ENCODE measurements around the gene NFKBIE. TPM values are rescaled to one million over a fixed set of nuclear protein-coding genes. Genes with fewer than 3 reads are reported as not detected.

Gene NFKBIE
- total and polyA plus RNA-seq, 2 of the 13 experiments (the other 11 are each of a cell fraction or from before 2014, with no cell fraction given): 6.7 to 14.5 TPM

GRCh38 chr6:44250067-44250717 lies 15.2 kb downstream of the NFKBIE start:
- no peak for DNase-seq (ENCODE audit: low spot score)
- Histone ChIP-seq H3K79me2 (ENCODE audit: insufficient read depth, low read length) (peaks cover 58% of the 10 kb centered on the region), H4K20me1 (ENCODE audit: insufficient read depth, low read length) (peaks cover 82% of the 10 kb centered on the region), H3K27ac (ENCODE audit: extremely low read length, insufficient read depth, low read length) (no peak overlapping the region), H3K4me3 (replicated peaks in 1 of 3; ENCODE audit: insufficient read depth in 1 of 3, low read depth in 2 of 3, low read length in 3 of 3) (no peak overlapping the region; a peak in 1 of 6 replicates), H3K4me2 (ENCODE audit: low read depth, low read length) (peak overlapping the region; percentile 85), H3K9ac (ENCODE audit: insufficient read depth, low read depth, low read length) (no peak overlapping the region), H3K9me3 (ENCODE audit: low read length) (no peaks in the 10 kb centered on the region), H3K36me3 (replicated peaks in 1 of 2; ENCODE audit: control insufficient read depth in 1 of 2, insufficient read depth in 2 of 2, low read length in 2 of 2) (peaks cover 43 to 69% of the 10 kb centered on the region in 2 experiments), H3K27me3 (ENCODE audit: control insufficient read depth in 1 of 2, insufficient read depth in 2 of 2, low read length in 2 of 2) (no peaks in the 10 kb centered on the region; a peak in 1 of 5 replicates), H3K4me1 (ENCODE audit: insufficient read depth, low read length) (peaks cover 70% of the 10 kb centered on the region), H2AFZ (ENCODE audit: low read length) (no peak overlapping the region)
- no peak for ATAC-seq
- WGBS (ENCODE audit: low lambda C conversion rate): 90% methylated on average over 6 of the region's 6 CpGs
- CTCF ChIA-PET (ENCODE audit: low intra/inter-chr PET ratio, low total read pairs): no interaction called here
- in situ Hi-C loops (cut with HindIII; ENCODE audit: extremely low pct_ligation_motif_present, low pct_unique_long_range_greater_than_20kb) (no loop called here), intact Hi-C loops (cut with micrococcal nuclease; ENCODE audit: unreplicated experiment) (loop anchor here (5.0 kb wide), 1 partner anchor 153 kb away; no protein-coding TSS in a partner anchor)
- TF ChIP-seq CREB1 (IDR thresholded peaks at IDR 0.05) (peak; percentile 55; the same call in 1 of the 2 replicates), CREB1 (CRISPR knock-in tag; IDR thresholded peaks at IDR 0.05) (0 out of 2 replicates have a peak, but pooled peaks have one; percentile 15), ZNF337 (CRISPR knock-in tag; IDR thresholded peaks at IDR 0.05; ENCODE audit: borderline replicate concordance, low read depth) (no peak), SNAPC2 (CRISPR knock-in tag; IDR thresholded peaks at IDR 0.05) (no peak), MBD4 (IDR thresholded peaks at IDR 0.05; ENCODE audit: borderline replicate concordance, low read length) (peak; percentile 65; the same call in 1 of the 2 replicates), POLR2AphosphoS5 (IDR thresholded peaks at IDR 0.05; ENCODE audit: low read depth, low read length) (peak; percentile 20; the same call in 1 of the 2 replicates), ATF7 (IDR thresholded peaks at IDR 0.05) (peak; percentile 71), ATF7 (CRISPR knock-in tag; IDR thresholded peaks at IDR 0.05) (no peak)
- POLR2A ChIA-PET: interaction anchor here (2.7 kb wide), 1 partner anchor 58 kb away, joined by 6 read pairs; no protein-coding TSS in a partner anchor
- no TSS peak for BruUV-seq (replicated peaks)
- FAIRE-seq: no peak

Measured in HepG2 (cell line).